ENCODE measurements around the gene SEMA6A.

SEMA6A gene

GRCh38 chr5:116530276-116530675 is 44.3 kb downstream of the SEMA6A start:
- no peak for DNase-seq (ENCODE audit: low read depth, low spot score)
- H3K4me3 ChIP-seq (ENCODE audit: low read depth, low read length), result no peak overlapping the region
- ChIA-PET POLR2A (no interaction called here), CTCF (no interaction called here)
- no peak for TF ChIP-seq CTCF (IDR thresholded peaks at IDR 0.05; ENCODE audit: insufficient read depth, low read length, missing control alignments)

DNA sequence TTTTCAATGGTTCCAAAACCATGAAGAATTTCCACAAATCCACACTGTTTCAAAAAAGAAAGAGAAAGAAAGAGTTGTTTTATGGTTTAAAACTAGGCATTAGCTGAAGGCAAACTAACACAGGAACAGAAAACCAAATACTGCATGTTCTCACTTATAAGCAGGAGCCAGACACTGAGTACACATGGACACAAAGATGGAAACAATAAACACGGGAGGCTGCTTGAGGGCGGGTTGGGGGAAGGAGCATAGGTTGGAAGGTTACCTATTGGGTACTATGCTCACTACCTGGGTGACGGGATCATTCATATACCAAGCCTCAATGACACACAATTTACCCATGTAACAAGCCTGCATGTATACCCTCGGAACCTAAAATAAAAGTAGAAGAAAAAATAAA is 45.0 kb downstream of the SEMA6A start:
- no peak for DNase-seq (ENCODE audit: low read depth, low spot score)
- ChIA-PET CTCF (no interaction called here), POLR2A (no interaction called here)
- H3K4me3 ChIP-seq (ENCODE audit: low read depth, low read length), result no peak overlapping the region
- no peak for TF ChIP-seq CTCF (IDR thresholded peaks at IDR 0.05; ENCODE audit: insufficient read depth, low read length, missing control alignments)

GRCh38 chr5:116528519-116529234 is 45.9 kb downstream of the SEMA6A start:
- CTCF ChIA-PET, result no interaction called here
- POLR2A ChIA-PET, result no interaction called here
- H3K4me3 ChIP-seq (ENCODE audit: low read depth, low read length), result no peak overlapping the region
- DNase-seq (ENCODE audit: low read depth, low spot score), result no peak
- no peak for TF ChIP-seq CTCF (IDR thresholded peaks at IDR 0.05; ENCODE audit: insufficient read depth, low read length, missing control alignments)

- POLR2A ChIA-PET, result no interaction called here
- CTCF ChIA-PET, result no interaction called here
- H3K4me3 ChIP-seq (ENCODE audit: low read depth, low read length), result no peak overlapping the region
- no peak for DNase-seq (ENCODE audit: low read depth, low spot score)
- no peak for TF ChIP-seq CTCF (IDR thresholded peaks at IDR 0.05; ENCODE audit: insufficient read depth, low read length, missing control alignments)
These were observed 47.0 kb downstream of the SEMA6A start for GRCh38 chr5:116527582-116527981.

GRCh38 chr5:116525674-116526073 is 48.9 kb downstream of the SEMA6A start:
- ChIA-PET CTCF (no interaction called here), POLR2A (no interaction called here)
- no peak for DNase-seq (ENCODE audit: low read depth, low spot score)
- H3K4me3 ChIP-seq (ENCODE audit: low read depth, low read length), result no peak overlapping the region
- TF ChIP-seq CTCF (IDR thresholded peaks at IDR 0.05; ENCODE audit: insufficient read depth, low read length, missing control alignments), result no peak

DNA sequence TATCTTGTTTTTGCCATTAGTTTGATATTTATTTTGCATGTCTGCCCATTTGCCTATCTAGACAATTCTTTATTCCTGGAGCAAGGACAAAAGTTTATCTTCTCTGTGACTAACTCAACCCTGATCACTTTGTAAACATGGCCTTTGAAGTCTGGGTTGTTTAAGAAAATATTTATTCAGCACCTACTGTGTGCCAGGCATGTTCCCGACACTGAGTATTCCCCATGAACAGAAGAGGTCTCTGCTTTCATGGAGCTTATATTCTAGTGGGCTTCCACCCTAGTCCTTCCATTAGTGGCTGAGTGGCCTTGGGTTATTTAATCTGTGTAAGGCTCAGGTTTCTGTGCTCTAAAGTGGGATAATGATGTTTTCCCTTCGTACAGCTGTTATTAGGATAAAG is 49.7 kb downstream of the SEMA6A start:
- TF ChIP-seq CTCF (IDR thresholded peaks at IDR 0.05; ENCODE audit: insufficient read depth, low read length, missing control alignments), result no peak
- no peak overlapping the region for H3K4me3 ChIP-seq (ENCODE audit: low read depth, low read length)
- no peak for DNase-seq (ENCODE audit: low read depth, low spot score)
- POLR2A ChIA-PET, result no interaction called here
- CTCF ChIA-PET, result interaction anchor here (0.7 kb wide), 1 partner anchor 29 kb away, joined by 3 read pairs; no protein-coding TSS in a partner anchor

Measured in AG04449 (cell line).